Panc1 (cell line): ENCODE measurements around the gene TUBG2.

Experiments used
- POLR2AphosphoS5 ChIP-seq: IDR thresholded peaks from 2 replicates; pipeline ENCODE4 v1.6.1; 2012; ENCODE audit warnings: mild to moderate bottlenecking, low read depth, low read length, moderate library complexity
- SIN3A ChIP-seq: IDR thresholded peaks from 2 replicates; pipeline ENCODE4 v1.6.1; 2012; ENCODE audit warnings: low read depth, mild to moderate bottlenecking, low read length, moderate library complexity, borderline replicate concordance; ENCODE audit not compliant: insufficient read depth
- TCF7L2 ChIP-seq: IDR thresholded peaks from 2 replicates; pipeline ENCODE4 v1.6.1; 2011; ENCODE audit warnings: mild to moderate bottlenecking, low read depth, low read length, inconsistent platforms
- TF ChIP-seq, protein P1 (sequence below), 2 experiments: IDR thresholded peaks; 2 replicates each; pipeline ENCODE4 v1.6.1; 2011 to 2012; ENCODE audit warnings: low read depth in 2 of 2, control low read depth in 1 of 2, low read length in 1 of 2, mild to moderate bottlenecking in 1 of 2, moderate library complexity in 1 of 2; ENCODE audit not compliant: insufficient read depth in 1 of 2
- TF ChIP-seq, protein P2 (sequence below): fragments of 450-650 bp; IDR thresholded peaks from 2 replicates; pipeline ENCODE4 v1.5.1; 2017; ENCODE audit warnings: mild to moderate bottlenecking

DNA sequence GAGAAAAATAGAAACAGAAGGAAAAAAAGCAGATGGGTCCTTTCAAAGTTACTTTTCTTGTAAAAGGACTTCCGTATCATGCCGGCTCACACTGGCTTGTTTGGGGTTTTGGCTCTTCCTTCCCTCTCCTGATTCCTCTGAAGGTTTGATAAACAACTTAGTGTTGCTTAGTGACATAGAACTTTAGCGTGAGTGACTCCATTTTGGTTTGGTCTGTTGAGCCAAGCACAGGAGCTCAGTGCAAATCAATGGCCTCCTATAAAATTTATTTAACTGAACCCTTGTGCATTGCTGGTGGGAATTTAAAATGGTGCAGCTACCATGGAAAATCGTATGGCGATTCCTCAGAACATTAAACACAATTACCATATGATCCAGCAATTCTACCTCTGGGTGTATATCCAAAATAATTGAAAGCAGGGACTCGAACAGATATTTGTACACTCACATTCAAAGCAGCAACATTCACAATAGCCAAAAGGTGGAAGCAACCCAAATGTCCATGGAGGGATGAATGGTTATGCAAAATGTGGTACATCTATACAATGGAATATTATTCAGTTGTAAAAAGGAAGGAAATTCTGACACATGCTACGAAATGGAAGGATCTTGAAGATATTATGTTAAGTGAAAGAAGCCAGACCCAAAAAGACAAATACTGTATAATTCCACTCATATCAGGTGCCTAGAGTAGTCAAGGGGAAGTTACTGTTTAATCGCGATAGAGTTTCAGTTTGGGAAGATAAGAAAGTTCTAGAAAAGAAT lies 1.1 kb upstream of the TUBG2 start:
- TF ChIP-seq, protein P1, sequence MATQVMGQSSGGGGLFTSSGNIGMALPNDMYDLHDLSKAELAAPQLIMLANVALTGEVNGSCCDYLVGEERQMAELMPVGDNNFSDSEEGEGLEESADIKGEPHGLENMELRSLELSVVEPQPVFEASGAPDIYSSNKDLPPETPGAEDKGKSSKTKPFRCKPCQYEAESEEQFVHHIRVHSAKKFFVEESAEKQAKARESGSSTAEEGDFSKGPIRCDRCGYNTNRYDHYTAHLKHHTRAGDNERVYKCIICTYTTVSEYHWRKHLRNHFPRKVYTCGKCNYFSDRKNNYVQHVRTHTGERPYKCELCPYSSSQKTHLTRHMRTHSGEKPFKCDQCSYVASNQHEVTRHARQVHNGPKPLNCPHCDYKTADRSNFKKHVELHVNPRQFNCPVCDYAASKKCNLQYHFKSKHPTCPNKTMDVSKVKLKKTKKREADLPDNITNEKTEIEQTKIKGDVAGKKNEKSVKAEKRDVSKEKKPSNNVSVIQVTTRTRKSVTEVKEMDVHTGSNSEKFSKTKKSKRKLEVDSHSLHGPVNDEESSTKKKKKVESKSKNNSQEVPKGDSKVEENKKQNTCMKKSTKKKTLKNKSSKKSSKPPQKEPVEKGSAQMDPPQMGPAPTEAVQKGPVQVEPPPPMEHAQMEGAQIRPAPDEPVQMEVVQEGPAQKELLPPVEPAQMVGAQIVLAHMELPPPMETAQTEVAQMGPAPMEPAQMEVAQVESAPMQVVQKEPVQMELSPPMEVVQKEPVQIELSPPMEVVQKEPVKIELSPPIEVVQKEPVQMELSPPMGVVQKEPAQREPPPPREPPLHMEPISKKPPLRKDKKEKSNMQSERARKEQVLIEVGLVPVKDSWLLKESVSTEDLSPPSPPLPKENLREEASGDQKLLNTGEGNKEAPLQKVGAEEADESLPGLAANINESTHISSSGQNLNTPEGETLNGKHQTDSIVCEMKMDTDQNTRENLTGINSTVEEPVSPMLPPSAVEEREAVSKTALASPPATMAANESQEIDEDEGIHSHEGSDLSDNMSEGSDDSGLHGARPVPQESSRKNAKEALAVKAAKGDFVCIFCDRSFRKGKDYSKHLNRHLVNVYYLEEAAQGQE (IDR thresholded peaks at IDR 0.05; ENCODE audit: insufficient read depth in 1 of 2, low read depth in 2 of 2, low read length in 1 of 2), result no peak
- TF ChIP-seq, protein P2, sequence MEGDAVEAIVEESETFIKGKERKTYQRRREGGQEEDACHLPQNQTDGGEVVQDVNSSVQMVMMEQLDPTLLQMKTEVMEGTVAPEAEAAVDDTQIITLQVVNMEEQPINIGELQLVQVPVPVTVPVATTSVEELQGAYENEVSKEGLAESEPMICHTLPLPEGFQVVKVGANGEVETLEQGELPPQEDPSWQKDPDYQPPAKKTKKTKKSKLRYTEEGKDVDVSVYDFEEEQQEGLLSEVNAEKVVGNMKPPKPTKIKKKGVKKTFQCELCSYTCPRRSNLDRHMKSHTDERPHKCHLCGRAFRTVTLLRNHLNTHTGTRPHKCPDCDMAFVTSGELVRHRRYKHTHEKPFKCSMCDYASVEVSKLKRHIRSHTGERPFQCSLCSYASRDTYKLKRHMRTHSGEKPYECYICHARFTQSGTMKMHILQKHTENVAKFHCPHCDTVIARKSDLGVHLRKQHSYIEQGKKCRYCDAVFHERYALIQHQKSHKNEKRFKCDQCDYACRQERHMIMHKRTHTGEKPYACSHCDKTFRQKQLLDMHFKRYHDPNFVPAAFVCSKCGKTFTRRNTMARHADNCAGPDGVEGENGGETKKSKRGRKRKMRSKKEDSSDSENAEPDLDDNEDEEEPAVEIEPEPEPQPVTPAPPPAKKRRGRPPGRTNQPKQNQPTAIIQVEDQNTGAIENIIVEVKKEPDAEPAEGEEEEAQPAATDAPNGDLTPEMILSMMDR, result no peak
- TF ChIP-seq POLR2AphosphoS5 (no peak), TCF7L2 (no peak), SIN3A (no peak)
